ENCODE results near the gene CRADD.

DNA sequence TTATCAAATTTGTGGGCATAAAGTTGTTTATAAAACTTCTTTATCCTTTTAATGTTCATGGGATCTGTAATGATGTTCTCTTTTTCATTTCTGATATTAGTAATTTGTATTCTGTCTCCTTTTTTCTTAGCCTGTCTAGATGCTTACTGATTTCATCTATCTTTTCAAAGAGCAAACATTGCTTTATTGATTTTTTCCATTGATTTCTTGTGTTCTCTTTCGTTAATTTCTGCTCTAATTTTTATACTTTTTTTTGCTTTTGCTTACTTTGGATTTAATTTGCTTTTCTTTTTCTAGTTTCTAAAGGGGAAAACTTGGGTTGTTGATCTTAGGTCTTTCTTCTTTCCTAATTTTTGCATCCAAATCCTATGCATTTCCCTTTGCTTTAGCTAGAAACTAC, 42.5 kb downstream of the CRADD start:
- TF ChIP-seq, protein P1, sequence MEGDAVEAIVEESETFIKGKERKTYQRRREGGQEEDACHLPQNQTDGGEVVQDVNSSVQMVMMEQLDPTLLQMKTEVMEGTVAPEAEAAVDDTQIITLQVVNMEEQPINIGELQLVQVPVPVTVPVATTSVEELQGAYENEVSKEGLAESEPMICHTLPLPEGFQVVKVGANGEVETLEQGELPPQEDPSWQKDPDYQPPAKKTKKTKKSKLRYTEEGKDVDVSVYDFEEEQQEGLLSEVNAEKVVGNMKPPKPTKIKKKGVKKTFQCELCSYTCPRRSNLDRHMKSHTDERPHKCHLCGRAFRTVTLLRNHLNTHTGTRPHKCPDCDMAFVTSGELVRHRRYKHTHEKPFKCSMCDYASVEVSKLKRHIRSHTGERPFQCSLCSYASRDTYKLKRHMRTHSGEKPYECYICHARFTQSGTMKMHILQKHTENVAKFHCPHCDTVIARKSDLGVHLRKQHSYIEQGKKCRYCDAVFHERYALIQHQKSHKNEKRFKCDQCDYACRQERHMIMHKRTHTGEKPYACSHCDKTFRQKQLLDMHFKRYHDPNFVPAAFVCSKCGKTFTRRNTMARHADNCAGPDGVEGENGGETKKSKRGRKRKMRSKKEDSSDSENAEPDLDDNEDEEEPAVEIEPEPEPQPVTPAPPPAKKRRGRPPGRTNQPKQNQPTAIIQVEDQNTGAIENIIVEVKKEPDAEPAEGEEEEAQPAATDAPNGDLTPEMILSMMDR (IDR thresholded peaks at IDR 0.05): no peak
- TF ChIP-seq EP300 (IDR thresholded peaks at IDR 0.05) (no peak), POLR2A (IDR thresholded peaks at IDR 0.05; ENCODE audit: low read depth) (no peak), POLR2AphosphoS5 (IDR thresholded peaks at IDR 0.05) (no peak)
